B cell (primary cell): ENCODE results near the gene WNT6. TPM values are rescaled to one million over a fixed set of nuclear protein-coding genes. Genes with fewer than 3 reads are reported as not detected.
A peak's percentile ranks its signal among the peaks of the same experiment; 100 is the strongest.

Source experiments
- ATAC-seq: fragments of 200-7000 bp; cut with Tn5 transposase; one replicate; pipeline ENCODE4 v1.10.0; 2021; ENCODE audit warnings: low read depth, mild to moderate bottlenecking, moderate number of reproducible peaks, moderate library complexity
- CTCF ChIA-PET: fragments of 350-600 bp; sonication (Branson Sonifier 250); formaldehyde crosslinking; loops from one replicate; lab custom pipeline; 2021; ENCODE audit warnings: antibody characterized with exemption, inconsistent platforms; lab: Charles Lee
- POLR2A ChIA-PET: fragments of 350-600 bp; sonication (Branson Sonifier 250); formaldehyde crosslinking; loops from one replicate; lab custom pipeline; 2021; ENCODE audit warnings: antibody characterized with exemption; lab: Charles Lee
- DNase-seq: peaks from one replicate; pipeline ENCODE4 v3.0.0; 2013
- H2AFZ ChIP-seq: 2 replicates; pipeline ENCODE4 v1.6.1; 2012; ENCODE audit warnings: mild to moderate bottlenecking, low read depth, low read length; ENCODE audit not compliant: insufficient read depth, poor library complexity, severe bottlenecking
- H3K27ac ChIP-seq, 2 donors: 1 replicate in 1 of 2; 2 replicates in 1 of 2; pipeline ENCODE4 v1.5.1; 2012 to 2013; ENCODE audit warnings: low read length in 2 of 2, mild to moderate bottlenecking in 2 of 2, moderate library complexity in 1 of 2
- H3K27me3 ChIP-seq, 4 experiments: fragments of 200-600 bp in 1 of 4; sonication (generic) in 1 of 4; replicated peaks in 1 of 4; 1 replicate in 2 of 4; 2 replicates in 2 of 4; pipeline versions ENCODE4 v1.6.1 to v1.7.0; 2013 to 2016; ENCODE audit warnings: low read length in 3 of 4, mild to moderate bottlenecking in 2 of 4, mixed read lengths in 1 of 4, moderate library complexity in 1 of 4; ENCODE audit not compliant: insufficient read depth in 4 of 4, control insufficient read depth in 3 of 4; ENCODE audit errors: control extremely low read depth in 1 of 4
- H3K36me3 ChIP-seq, 2 experiments: replicated peaks in 1 of 2; 1 replicate in 1 of 2; 2 replicates in 1 of 2; pipeline versions ENCODE4 v1.6.1 to v1.7.1; 2013; ENCODE audit warnings: low read length in 1 of 2; ENCODE audit not compliant: insufficient read depth in 2 of 2, control insufficient read depth in 1 of 2; ENCODE audit errors: control extremely low read depth in 1 of 2, extremely low read depth in 1 of 2
- H3K4me1 ChIP-seq, 2 donors: fragments of 200-600 bp in 1 of 2; sonication (generic) in 1 of 2; 1 replicate in 1 of 2; 2 replicates in 1 of 2; pipeline versions ENCODE4 v1.5.1 to v1.6.1; 2013 to 2017; ENCODE audit warnings: low read length in 2 of 2; ENCODE audit not compliant: control insufficient read depth in 2 of 2, insufficient read depth in 2 of 2
- H3K4me2 ChIP-seq: replicated peaks from 2 replicates; pipeline ENCODE3; 2012; ENCODE audit warnings: mild to moderate bottlenecking, low read depth, low read length; ENCODE audit not compliant: poor library complexity, severe bottlenecking
- H3K4me3 ChIP-seq, 5 experiments: fragments of 200-600 bp in 1 of 5; sonication (generic) in 1 of 5; 1 replicate in 3 of 5; 2 replicates in 2 of 5; pipeline versions ENCODE4 v1.5.1 to v1.7.0; 2011 to 2016; ENCODE audit warnings: low read length in 4 of 5, mild to moderate bottlenecking in 4 of 5, low read depth in 2 of 5, control low read depth in 1 of 5, moderate library complexity in 1 of 5; ENCODE audit not compliant: insufficient read depth in 1 of 5; ENCODE audit errors: control extremely low read depth in 1 of 5, extremely low read depth in 1 of 5
- H3K79me2 ChIP-seq: fragments of 200-600 bp; sonication (generic); one replicate; pipeline ENCODE4 v1.6.0; 2016; ENCODE audit warnings: low read length; ENCODE audit not compliant: control insufficient read depth, insufficient read depth
- H3K9ac ChIP-seq: fragments of 200-600 bp; sonication (generic); 2 replicates; pipeline ENCODE4 v1.6.1; 2017; ENCODE audit warnings: mild to moderate bottlenecking, low read length, moderate library complexity
- H3K9me3 ChIP-seq, 3 donors: one replicate each; pipeline versions ENCODE4 v1.6.1 to v1.7.1; 2013; ENCODE audit warnings: low read length in 2 of 3; ENCODE audit not compliant: control insufficient read depth in 2 of 3, insufficient read depth in 1 of 3; ENCODE audit errors: control extremely low read depth in 1 of 3
- H4K20me1 ChIP-seq: 2 replicates; pipeline ENCODE4 v1.6.0; 2012; ENCODE audit warnings: mild to moderate bottlenecking, low read length; ENCODE audit not compliant: insufficient read depth, control insufficient read depth, poor library complexity, severe bottlenecking
- H3K27ac Mint-ChIP-seq: one replicate; pipeline ENCODE4 v1.8.0; 2021; ENCODE audit warnings: mixed read lengths
- H3K27me3 Mint-ChIP-seq: one replicate; pipeline ENCODE4 v1.8.0; 2021; ENCODE audit warnings: mixed read lengths
- H3K4me1 Mint-ChIP-seq: one replicate; pipeline ENCODE4 v1.8.0; 2021; ENCODE audit warnings: mixed read lengths
- H3K4me3 Mint-ChIP-seq: one replicate; pipeline ENCODE4 v1.8.0; 2021; ENCODE audit warnings: mixed read lengths
- H3K9me3 Mint-ChIP-seq: one replicate; pipeline ENCODE4 v1.8.0; 2022; ENCODE audit warnings: mixed read lengths; ENCODE audit not compliant: insufficient read depth
- CTCF ChIP-seq: fragments of 200-600 bp; IDR thresholded peaks from one replicate; pipeline ENCODE4 v1.8.0; 2022; ENCODE audit warnings: antibody characterized with exemption, mild to moderate bottlenecking
- EZH2 ChIP-seq: IDR thresholded peaks from 2 replicates; pipeline ENCODE4 v1.6.1; 2012; ENCODE audit warnings: borderline replicate concordance, low read depth, mild to moderate bottlenecking, moderate library complexity, low read length; ENCODE audit not compliant: insufficient read depth, poor library complexity, severe bottlenecking
- WGBS: methylation state at CpG from one replicate; pipeline ENCODE4 v1.1.5; 2013; ENCODE audit warnings: missing lambda C conversion rate; ENCODE audit not compliant: insufficient coverage; 5-methylcytosine and 5-hydroxymethylcytosine counted together
- intact Hi-C: fragments of 100-400 bp; cut with micrococcal nuclease; formaldehyde crosslinking; loops from one replicate; pipeline ENCODE4 v1.10.0; 2022
- polyA plus RNA-seq: library from polyadenylated mRNA; depleted of rRNA; stranded (reverse); fragments of >200 nt; gene quantifications from 2 replicates; pipeline ENCODE4 v1.2.3, GENCODE V29; 2012
- total RNA-seq, 2 donors: library from RNA; stranded (reverse); fragments of 120-200 nt in 1 of 2; gene quantifications; 1 replicate in 1 of 2; 2 replicates in 1 of 2; pipeline versions ENCODE4 v1.2.3 to v1.2.4, GENCODE V29; 2013 to 2022

WNT6 gene
- total and polyA plus RNA-seq, 2 donors (not counting 1 experiment from before 2014, with no cell fraction given): 0.84 to 2.0 TPM

GRCh38 chr2:218878926-218879761, 19.5 kb downstream of the WNT6 start:
- Histone ChIP-seq H3K27ac (peak overlapping the region; percentile 92 to 93), H3K4me3 (peak overlapping the region in 4 of 5 experiments; percentile 54 to 65 (median 62)), H3K27me3 (peaks cover 0 to 21% (median 10%) of the 10 kb centered on the region in 4 experiments), H3K4me2 (peak overlapping the region; percentile 92), H2AFZ (peak overlapping the region; percentile 30), H3K9me3 (no peaks in the 10 kb centered on the region), H3K36me3 (no peaks in the 10 kb centered on the region), H3K79me2 (peaks cover 2% of the 10 kb centered on the region), H3K9ac (peak overlapping the region; percentile 72), H3K4me1 (peaks cover 54 to 69% of the 10 kb centered on the region in 2 donors), H4K20me1 (no peaks in the 10 kb centered on the region)
- no peaks in the 10 kb centered on the region for H3K9me3 Mint-ChIP-seq
- H3K4me3 Mint-ChIP-seq: peak overlapping the region; percentile 98
- peaks cover 7% of the 10 kb centered on the region for H3K27me3 Mint-ChIP-seq
- no peak for TF ChIP-seq EZH2
- TF ChIP-seq CTCF: no peak
- H3K27ac Mint-ChIP-seq: peak overlapping the region; percentile 99
- CTCF ChIA-PET: interaction anchor here (1.1 to 23.0 kb wide), 7 partner anchors 10 to 168 kb away, joined by 3 to 1627 read pairs (median 6); partner anchors contain the start of gene TTLL4
- intact Hi-C loops: loop anchor here (5.0 to 10.0 kb wide), 2 partner anchors 103 to 164 kb away; partner anchors contain the start of gene TTLL4
- ATAC-seq (no peak), DNase-seq (no peak)
- peaks cover 55% of the 10 kb centered on the region for H3K4me1 Mint-ChIP-seq
- WGBS: 30% methylated on average over 10 of the region's 16 CpGs
- POLR2A ChIA-PET: interaction anchor here (1.3 to 15.0 kb wide), 2 partner anchors 16 to 30 kb away, joined by 3 to 490 read pairs; no protein-coding TSS in a partner anchor
